ENCODE measurements around the gene UBE2S.
"Not testable (repeated sequence)": the region's sequence is repeated elsewhere in the genome, so short reads cannot be mapped to it uniquely, and the experiment has no call there.

UBE2S gene

DNA sequence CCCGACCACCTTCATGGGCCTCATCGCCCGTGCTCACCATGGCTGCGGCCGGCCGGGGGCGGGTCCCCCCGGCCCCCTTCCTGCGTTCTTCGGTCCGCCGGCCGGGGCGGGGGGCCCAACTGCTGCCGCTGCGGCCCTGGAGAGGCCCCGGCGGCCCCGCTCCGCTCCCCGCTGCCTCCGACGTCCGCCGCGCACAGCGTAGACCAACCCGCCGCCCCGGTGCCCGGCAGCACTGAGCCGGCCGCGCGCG, at the start of gene UBE2S:
Gene UBE2S, minus strand, starts transcription at position 239 of the 250 bp plus-strand sequence. Its CDS starts 199 bp downstream, at position 40.
- not testable (repeated sequence) for DNase-seq (ENCODE audit: low read depth)

DNA sequence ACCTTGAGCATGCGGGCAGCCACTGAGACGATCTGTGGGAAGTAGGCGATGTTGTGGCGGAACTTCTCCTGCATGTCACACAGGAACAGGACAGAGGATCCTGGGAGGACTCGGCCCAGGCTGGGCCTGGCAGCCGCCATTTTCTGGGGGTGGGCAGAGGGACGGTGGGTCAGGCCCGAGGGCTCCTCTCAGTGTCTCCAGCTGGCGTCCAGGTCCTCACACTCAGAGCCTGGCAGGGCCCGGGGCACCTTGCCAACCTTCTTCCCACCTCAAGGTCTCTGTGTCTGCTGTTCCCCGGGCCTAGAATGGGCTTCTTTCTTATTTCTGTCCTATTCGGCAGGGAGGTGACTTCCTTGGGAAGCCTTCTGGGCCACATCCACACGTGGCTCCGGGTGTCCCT, 48.8 kb upstream of the UBE2S start:
- no peak for DNase-seq (ENCODE audit: low read depth)

DNA sequence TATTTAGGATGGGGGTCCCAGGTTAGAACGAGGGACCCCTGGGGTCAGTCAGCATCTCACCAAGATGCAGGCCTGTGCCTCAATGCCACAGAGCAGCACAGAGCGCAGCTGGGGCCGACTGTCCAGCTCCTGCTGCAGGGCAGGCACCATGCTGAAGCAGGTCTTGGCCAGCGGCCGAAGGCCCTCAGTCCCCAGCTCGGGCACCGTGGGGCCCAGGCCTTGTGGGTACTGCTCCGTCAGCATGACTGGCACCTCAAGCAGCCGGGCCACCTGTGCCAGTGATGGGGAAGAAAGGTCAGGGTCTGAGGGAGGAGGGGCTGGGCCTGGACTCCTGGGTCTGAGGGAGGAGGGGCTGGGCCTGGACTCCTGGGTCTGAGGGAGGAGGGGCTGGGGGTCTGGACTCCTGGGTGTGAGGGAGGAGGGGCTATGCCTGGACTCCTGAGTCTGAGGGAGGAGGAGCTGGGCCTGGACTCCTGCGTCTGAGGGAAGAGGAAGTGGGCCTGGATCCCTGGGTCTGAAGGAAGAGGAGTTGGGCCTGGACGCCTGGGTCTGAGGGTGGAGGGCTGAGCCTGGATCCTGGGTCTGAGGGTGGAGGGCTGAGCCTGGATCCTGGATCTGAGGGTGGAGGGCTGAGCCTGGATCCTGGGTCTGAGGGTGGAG, 48.1 kb upstream of the UBE2S start:
- DNase-seq (ENCODE audit: low read depth) = no peak

DNA sequence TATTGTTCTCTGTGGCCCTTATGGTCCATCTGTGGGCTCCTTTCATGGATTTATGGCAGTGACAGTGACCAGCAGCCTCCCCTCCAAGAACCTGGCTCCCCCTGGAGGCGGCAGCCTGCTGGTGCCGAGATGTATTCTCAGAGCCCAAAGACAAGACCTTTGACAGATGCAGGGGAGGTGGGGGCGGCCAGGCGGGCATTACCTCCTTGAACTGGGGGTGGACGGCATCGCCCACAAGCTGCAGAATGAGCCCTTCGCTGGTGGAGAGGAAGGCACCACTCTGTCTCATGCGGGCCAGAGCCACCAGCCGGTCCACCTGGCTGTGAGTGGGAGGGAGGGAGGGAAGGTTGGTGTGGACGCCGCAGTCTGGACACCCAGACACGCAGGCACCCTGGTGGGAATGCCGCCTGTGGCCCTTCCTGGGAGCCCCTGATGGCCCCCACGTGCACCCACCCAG, 47.2 kb upstream of the UBE2S start:
- DNase-seq (ENCODE audit: low read depth) = no peak

DNA sequence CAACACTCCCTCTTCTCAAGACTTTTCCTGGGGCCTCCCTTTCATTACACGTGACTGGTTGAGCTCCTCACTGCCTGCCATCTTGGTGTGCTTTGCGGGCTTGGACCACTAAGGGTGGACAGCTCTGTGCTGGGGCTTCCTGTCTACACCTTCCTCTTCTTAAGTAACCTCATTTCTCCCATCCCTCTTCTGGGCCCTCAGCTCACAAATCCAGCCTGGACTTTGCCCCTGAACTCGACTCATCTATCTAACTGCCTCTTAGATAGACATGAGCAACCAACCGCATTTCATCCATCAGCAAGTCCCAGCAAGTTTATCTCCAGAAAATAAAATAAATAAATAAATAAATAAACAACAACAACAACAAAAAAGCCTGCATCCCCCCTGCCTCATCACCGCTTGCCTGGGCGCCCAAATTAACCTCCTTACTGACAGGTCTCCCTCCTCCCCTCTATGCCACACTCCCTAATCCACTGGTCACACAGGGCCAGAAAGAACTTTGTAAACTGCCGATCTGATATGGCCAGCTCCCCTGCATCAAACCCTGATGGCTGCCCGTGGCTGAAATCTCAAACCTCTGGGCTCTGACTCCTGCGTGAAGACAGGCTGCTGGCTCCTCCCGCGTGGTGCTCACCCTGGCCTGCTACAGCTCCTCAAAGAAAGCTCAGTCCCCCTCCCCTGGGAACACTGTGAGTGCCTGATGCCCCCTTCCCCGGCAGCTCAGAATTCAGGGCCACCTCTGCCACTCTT, 46.1 kb upstream of the UBE2S start:
- no peak for DNase-seq (ENCODE audit: low read depth)

DNA sequence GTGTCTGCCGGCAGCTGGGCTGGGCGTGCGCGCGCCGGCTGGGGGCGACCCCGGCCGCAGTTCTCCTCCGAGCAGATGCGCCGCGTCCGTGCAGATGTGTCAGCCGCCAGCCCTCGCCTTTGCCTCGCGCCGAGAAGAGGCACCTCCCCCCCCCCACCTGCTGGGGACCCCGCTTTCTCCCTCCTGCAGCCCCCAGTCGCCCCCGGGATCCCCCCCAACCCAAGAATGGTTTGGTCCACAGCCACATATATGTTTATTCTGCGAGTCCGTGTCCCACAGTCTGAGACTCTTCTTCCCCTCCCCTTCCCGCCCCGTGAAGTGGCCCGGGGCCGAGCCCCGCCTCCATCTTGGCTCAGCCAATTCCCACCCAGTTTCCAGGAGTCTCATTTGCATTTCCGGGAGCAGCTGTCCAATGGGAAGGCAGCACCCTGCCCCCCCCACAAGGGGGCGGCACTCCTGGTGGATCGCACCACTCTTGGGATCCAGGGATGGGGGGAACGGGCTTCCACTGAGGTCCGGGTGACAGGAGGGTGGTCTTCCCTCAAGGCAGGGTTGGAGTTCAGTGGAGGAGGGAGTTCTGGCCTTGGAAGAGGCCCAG, 45.3 kb upstream of the UBE2S start:
- no peak for DNase-seq (ENCODE audit: low read depth)

DNA sequence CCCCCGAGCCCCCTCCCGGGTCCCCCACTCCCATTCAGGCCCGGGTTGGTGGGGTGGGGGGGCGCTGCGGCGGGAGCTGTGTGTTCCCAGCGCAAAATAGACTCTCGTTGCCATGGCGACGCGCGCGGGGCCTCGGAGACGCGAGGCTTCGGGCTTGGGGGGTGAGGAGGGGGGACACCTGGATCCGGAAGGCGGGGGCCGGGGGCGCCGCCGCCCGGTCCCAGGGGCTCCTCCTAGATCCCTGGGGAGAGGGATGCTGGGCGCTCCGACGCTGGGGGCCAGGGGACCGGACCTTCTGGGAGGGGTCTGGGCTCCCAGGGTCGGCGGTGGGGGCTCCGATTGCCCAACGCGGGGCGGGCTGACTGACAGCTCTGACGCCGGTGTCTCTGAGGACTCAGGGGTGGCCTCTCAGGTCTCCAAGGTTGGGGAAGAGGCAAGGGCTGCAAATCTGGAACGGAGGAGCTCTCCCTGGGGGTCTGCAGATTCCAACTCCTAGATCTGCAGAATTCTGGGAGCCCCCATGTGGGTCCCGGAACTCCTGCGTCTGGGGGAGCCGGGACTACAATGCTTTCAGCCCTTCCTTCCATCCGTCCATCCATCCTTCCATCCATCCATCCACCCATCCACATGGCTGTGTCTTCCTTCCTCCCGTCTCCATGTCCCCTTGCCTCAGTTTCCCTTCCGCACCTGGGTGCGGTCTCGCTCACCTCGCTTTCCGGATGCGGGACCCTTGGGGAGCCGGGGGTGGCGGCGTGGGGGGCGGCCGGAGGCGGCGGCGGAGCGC, 44.6 kb upstream of the UBE2S start:
- no peak for DNase-seq (ENCODE audit: low read depth)

DNA sequence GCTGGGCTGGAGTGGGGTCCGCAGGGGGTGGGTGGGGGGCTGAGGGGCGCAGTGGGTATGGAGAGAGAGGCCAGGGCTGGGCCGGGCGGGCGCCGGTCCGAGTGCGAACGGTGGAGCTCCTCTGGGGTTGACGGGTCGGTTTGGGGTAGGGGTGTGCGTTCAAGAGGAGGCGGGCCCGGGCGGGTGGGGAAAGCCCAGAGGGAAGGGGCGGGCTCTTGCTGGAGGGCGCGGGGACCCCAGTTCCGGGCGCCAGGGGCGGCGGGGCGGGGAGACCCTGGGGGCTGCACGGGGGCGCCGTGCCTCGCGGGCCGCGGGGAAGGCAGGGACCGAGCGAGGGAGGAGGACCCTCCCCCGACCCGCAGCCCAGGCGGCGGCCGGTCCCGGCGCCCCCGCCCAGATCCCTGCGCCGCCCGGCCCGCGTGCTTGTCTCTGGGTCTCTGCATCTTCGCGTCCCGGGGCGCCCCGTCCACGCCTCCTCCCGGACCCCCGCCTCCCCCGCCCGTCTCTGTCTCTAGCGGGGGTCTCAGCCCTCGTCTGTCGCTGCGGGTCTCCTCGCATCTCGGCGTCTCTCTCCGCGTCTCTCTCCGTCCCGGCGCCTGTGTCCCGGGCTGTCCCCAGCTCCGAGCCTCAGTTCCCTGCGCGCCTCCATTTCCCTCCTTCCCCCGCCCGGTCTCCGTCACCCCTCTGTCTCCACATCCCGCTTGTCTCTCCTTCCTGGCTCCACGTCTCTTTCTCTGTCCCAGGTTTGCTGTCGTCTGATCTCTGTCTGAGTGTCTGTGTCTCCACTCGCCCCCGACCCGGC, 43.8 kb upstream of the UBE2S start:
- no peak for DNase-seq (ENCODE audit: low read depth)

DNA sequence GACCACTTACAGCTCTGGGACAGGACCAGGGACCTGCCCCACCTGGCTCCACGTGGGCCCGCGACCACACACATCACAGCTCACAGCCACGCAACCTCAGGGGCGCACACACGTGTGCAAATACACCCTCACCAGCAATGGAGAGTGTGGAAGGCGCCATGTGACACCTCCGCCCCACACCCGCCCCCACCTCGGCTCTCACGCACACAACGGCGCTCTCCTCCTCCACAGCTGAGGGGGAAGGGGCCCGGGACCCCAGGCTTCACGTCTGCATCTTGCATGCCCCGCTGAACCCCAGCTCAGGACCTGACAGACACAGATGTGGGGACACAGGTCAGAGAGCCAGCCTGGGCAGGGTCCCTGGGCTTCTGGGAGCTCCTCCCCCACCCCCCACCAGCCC, 41.9 kb upstream of the UBE2S start:
- DNase-seq (ENCODE audit: low read depth) = no peak

DNA sequence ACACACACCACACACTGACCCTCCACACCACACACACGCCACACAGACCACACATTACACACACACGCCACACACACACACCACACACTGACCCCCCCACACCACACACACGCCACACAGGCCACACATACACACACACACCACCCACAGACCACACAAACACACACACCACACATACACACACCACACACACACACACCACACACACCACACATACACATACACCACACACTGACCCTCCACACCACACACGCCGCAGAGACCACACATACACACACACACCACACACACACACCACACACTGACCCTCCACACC, 40.5 kb upstream of the UBE2S start:
- DNase-seq (ENCODE audit: low read depth) = not testable (repeated sequence)

DNA sequence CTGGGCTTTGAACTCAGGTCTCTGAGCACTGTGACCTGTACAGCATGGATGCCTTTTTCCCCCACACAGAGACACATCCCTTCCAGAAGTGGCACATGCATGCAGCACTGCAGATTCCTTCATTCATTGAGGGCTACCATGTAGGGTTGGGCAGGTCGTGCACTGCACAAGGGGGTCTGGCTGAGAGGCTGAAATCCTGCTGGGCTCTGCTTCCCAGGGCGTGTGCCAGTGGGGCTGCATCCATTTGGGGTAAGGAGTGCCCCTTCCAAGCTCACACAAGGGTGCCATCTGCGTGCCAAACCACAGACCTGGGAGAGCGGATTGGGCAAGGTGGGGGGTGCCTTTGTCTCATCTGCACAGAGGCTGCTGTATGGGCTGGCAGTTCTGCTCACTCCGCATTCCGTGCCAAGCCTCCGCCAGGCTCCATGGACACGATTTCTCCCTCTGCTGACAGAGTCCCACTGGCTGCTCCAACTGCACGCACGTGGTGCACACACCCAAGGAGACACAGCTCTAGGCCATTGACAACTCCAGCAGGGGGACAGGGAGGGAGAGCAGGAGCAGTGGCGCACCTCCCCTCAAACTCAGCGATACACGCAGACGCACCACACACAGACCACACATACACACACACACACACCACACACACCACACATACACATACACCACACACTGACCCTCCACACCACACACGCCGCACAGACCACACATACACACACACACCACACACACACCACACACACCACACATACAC, 40.0 kb upstream of the UBE2S start:
- no peak for DNase-seq (ENCODE audit: low read depth)

DNA sequence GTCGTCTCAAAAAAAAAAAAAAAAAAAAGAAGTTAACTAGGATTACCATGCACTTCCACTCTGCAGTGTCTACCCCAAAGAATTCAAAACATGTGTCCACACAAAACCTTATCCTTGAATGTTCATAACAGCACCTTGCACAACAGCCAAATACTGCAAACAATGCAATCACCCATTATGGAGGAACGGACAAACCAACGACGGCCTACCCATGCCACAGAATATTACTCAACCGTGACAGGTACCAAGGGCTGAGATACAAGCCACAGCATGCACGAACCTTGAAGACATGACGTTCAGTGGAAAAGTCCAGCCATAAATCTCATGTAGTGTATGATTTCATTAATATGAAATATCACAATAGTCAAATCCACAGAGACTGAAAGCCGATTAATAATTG, 38.5 kb upstream of the UBE2S start:
- no peak for DNase-seq (ENCODE audit: low read depth)

DNA sequence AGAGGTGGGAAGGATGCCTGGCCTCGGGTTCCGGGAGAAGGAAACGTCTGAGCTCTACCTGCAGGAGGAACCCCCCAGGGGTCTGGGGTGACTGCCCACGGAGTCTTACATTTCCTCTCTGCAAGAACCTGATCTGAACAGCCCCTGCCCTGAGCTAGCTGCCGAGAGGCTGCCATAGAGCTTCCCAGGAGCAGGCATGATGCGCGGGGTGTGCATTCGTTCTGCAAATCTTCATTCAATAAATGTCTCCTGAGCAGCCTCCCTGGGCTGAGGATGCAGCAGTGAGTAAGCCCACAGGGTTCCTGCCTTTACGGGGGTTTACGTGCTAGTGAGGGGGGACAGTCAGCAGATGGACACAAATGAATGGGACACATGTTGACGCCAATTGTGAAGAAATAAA, 37.1 kb upstream of the UBE2S start:
- DNase-seq (ENCODE audit: low read depth) = no peak

DNA sequence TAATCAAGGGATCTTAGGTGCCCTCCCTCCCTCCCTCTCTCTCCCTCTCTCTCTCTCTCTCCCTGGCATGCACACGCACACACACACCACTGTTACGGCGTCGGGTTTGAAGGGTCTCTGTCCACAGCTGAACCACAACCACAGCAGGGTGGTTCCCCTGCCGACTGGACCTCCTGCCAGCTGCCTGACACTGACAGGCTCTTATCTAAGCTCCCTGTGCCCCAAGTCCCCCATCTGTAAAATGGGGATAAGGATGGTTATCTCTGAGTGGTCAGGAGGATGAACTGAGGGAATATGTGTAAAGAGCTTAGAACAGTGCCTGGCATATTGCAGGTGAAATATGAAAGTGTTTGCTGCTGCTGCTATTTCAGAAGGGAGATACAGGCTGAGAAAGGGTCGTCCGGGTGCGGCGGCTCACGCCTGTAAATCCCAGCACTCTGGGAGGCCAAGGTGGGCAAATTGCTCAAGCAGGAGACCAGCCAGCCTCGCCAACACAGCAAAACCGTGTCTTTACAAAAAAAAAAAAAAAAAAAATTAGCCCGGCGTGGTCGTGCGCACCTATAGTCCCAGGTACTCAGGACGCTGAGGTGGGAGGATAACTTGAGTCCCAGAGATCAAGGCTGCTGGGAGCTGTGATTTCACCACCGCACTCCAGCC, 36.4 kb upstream of the UBE2S start:
- DNase-seq (ENCODE audit: low read depth) = no peak

DNA sequence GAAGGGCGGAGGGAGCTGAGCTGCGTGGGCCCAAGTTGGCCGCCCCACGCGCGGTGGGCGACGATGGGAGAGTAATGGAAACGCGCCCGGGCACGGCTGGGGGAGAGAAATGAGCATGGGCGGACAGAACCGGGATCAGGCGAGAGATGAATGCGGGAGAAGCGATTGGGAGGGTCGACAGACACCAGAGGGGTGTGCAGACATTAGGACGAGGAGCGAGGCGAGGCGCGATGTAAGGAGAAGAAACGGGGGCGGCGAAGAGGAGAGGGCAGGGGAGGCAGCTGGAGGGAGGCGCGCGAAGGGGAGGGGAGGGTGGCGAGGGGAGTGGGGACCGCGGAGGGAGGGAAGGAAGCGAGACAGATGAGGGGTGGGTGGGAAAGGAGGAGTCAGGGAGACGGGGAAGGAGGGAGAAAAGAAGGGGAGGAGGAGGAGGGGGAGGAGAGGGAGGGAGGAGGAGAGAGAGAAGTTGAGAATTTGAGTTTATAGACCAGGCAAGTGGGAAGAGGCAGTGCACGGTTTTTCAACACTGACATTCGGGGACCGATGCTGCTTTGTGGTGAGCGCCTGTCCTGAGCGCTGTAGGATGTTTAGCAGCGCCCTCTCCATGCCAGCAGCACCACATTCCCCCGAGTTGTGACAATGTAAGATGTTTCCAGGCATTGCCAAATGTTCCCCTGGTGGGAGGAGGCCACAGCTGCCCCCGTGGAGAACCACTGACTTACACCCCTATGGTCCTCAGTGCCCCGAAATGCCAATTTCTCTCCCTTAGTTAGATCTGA, 35.6 kb upstream of the UBE2S start, which contains the start of gene SHISA7:
Gene SHISA7, minus strand, starts transcription at position 256 of the 779 bp plus-strand sequence. CDS start 437 bp downstream, outside the sequence.
- no peak for DNase-seq (ENCODE audit: low read depth)

DNA sequence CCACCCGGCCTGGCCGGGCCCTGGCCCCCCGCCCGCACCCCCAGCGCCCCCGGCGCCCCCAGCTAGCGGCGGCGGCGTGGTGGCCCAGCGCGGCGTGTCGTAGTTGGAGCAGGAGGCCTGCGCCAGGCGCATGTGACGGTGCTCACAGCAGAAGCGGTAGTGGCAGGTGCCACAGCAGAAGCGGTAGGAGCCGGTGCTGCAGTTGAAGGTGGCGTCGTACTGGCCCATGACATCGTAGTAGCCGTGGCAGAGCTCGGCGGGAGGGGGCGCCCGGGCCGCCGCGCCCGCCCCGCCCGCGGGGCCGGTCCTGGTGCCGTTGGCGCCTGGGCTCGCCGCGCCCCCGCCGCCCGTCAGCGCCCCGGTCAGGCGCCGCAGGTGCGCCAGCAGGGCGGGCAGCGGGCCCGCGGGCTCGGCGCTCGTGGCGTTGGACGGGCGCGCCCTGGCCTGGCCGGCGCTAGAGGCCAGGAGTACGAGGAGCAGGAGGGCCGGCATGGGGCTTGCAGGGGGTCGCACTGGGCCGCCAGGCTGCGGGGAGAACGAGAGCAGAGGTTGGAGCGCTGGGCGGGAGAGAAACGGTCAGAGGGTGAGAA, 34.9 kb upstream of the UBE2S start:
- no peak for DNase-seq (ENCODE audit: low read depth)

DNA sequence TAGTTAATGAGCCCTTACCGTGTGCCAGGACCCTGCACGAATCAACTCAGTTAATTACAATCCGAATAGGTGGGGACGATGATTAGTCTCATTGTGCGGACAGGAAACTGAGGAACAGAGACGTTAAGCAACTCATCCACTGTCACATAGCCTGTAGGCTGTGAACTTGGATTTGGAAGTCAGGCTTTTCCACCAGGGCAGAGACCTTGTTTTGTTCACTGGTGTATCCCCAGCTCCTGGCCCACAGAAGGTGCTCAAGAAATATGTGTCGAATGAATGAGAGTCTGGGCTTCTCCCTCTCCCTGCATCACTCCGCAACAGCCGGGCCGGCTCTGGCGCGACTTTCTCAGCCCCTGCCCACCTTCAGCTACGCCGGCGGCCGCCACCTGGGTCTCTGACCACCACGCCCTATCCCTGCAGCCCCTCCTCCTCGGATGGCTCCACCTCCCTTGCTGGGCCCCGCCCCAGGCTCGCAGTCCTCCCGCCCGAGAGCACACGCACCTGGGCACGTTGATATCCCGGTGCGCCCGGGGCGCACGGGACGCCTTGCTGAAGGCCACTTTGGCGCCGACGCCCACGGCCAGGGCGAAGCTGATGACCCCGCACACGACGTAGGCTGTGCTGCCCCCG, 34.2 kb upstream of the UBE2S start:
- DNase-seq (ENCODE audit: low read depth) = no peak

DNA sequence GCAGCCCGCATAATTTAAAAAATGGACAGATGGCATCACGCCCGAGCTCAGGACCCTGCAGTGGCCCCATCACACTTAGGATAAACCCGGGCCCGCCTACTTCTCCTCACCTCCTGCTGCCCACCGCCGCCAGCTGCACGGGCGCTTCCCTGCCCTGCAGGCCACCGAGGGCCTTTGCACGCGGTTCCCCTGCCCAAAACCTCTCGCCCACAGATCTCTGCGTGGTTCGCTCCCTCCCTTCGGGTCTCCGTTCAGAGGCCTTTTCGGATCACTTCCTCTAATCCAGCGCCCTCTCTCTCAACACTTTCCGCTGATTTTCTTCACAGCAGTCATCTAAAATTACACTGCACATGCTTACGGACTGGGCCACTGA, 33.7 kb upstream of the UBE2S start:
- DNase-seq (ENCODE audit: low read depth) = no peak

Measured in HS-27A (cell line).